HEK293T (cell line): ENCODE data around the gene GRID1.

Experiments used
- CTBP1 ChIP-seq: fragments of 450-650 bp; IDR thresholded peaks from 2 replicates; pipeline ENCODE4 v1.6.1; 2016; ENCODE audit warnings: borderline replicate concordance
- FOXM1 ChIP-seq: fragments of 450-650 bp; IDR thresholded peaks from 2 replicates; pipeline ENCODE4 v1.6.1; 2017; ENCODE audit warnings: mild to moderate bottlenecking, borderline replicate concordance
- L3MBTL2 ChIP-seq: fragments of 450-650 bp; conservative IDR thresholded peaks from 2 replicates; pipeline ENCODE4 v1.6.1; 2016; ENCODE audit warnings: mild to moderate bottlenecking
- NFRKB ChIP-seq: fragments of 450-650 bp; IDR thresholded peaks from 2 replicates; pipeline ENCODE4 v1.6.1; 2016; ENCODE audit warnings: mild to moderate bottlenecking, moderate library complexity
- PKNOX1 ChIP-seq: fragments of 450-650 bp; IDR thresholded peaks from 2 replicates; pipeline ENCODE4 v1.6.1; 2016
- SP1 ChIP-seq: fragments of 450-650 bp; IDR thresholded peaks from 2 replicates; pipeline ENCODE4 v1.6.1; 2017

GRCh38 chr10:86350897-86351296 is 15.7 kb downstream of the GRID1 start:
- TF ChIP-seq CTBP1 (no peak), SP1 (no peak), PKNOX1 (no peak), NFRKB (no peak), L3MBTL2 (no peak), FOXM1 (no peak)
